Erythroblast (primary cell): ENCODE data around the gene OR1E2.

ENCODE experiments used
- GATA1 ChIP-seq: IDR thresholded peaks from 2 replicates; pipeline ENCODE4 v1.6.1; 2011; ENCODE audit warnings: low read depth, mild to moderate bottlenecking, control low read depth, low read length, moderate library complexity
- POLR2A ChIP-seq: IDR thresholded peaks from 2 replicates; pipeline ENCODE4 v1.6.1; 2011; ENCODE audit warnings: mild to moderate bottlenecking, low read length

DNA sequence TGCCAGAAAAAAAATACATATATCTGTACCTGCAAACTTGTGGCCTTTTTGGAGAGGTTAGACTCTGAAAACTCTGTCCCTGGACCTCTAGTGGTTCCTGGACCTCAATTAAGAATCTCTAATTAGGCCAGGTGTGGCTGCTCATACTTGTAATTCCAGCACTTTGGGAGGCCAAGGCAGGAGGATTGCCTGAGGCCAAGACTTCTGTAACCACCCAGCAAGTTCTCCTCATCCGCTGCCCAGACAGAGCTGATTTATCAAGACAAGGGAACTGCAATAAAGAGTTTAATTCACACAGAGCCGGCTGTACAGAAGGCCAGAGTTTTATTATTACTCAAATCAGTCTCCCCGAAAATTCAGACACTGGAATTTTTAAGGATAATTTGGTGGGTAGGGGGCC lies 46.3 kb upstream of the OR1E2 start:
- TF ChIP-seq POLR2A, result no peak
- TF ChIP-seq GATA1, result no peak
